PC-3 (cell line): ENCODE data around the gene KRTAP21-2.

Experiments used
- EZH2 ChIP-seq: fragments of 300-600 bp; sonication (generic); IDR thresholded peaks from one replicate; pipeline ENCODE4 v1.6.1; 2017; ENCODE audit warnings: antibody characterized with exemption, mild to moderate bottlenecking, low read length; ENCODE audit not compliant: unreplicated experiment
- EZH2phosphoT487 ChIP-seq: fragments of 300-600 bp; sonication (generic); IDR thresholded peaks from 2 replicates; pipeline ENCODE4 v1.6.1; 2018; ENCODE audit warnings: mild to moderate bottlenecking, antibody characterized with exemption, low read length, borderline replicate concordance
- TF ChIP-seq, protein P1 (sequence below): fragments of 300-600 bp; sonication (generic); conservative IDR thresholded peaks from 2 replicates; pipeline ENCODE4 v1.5.1; 2017; ENCODE audit warnings: antibody characterized with exemption, low read depth, mild to moderate bottlenecking, low read length

DNA sequence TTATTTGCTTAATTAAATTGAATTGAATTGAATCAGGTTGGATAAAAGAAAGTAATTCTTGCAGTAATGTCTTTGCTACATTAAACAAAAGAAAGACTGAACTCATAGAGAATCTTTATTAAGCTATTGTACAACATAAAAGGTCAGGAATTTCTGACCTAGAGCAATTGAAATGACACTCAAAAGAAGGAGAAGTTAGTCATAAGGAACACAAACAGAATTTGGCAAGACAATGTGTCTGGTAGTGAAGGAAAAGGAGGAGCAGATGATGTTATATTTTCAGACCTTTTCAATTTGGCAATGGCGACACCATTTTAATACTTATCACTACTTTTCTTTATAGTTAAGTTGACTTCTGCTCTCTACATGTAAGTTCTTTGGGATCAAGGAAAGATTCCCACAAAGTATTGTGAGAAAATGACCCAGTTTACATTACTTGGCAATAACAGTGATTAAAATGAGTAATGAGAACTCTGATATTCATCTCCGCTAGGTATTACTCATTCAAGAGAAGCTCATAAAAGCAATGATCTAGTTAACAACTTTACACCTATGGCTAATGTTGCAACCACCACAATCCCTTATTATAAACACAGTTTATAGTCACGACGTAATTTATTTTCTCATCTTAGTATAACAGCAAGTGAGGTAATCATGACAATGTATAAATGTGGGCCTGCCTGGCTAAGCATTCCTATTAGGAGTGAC is 22.8 kb upstream of the KRTAP21-2 start:
- TF ChIP-seq EZH2: no peak
- TF ChIP-seq, protein P1, sequence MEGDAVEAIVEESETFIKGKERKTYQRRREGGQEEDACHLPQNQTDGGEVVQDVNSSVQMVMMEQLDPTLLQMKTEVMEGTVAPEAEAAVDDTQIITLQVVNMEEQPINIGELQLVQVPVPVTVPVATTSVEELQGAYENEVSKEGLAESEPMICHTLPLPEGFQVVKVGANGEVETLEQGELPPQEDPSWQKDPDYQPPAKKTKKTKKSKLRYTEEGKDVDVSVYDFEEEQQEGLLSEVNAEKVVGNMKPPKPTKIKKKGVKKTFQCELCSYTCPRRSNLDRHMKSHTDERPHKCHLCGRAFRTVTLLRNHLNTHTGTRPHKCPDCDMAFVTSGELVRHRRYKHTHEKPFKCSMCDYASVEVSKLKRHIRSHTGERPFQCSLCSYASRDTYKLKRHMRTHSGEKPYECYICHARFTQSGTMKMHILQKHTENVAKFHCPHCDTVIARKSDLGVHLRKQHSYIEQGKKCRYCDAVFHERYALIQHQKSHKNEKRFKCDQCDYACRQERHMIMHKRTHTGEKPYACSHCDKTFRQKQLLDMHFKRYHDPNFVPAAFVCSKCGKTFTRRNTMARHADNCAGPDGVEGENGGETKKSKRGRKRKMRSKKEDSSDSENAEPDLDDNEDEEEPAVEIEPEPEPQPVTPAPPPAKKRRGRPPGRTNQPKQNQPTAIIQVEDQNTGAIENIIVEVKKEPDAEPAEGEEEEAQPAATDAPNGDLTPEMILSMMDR: no peak
- TF ChIP-seq EZH2phosphoT487: no peak
